G401 (cell line): Measurements from ENCODE around the gene LTC4S. TPM values are rescaled to one million over a fixed set of nuclear protein-coding genes. Genes with fewer than 3 reads are reported as not detected.

Source experiments
- DNase-seq: peaks from one replicate; pipeline ENCODE4 v3.0.0-alpha.2; 2015; ENCODE audit warnings: low spot score
- in situ Hi-C: cut with HindIII; loops from 2 replicates; pipeline ENCODE4 v1.10.0; 2016; ENCODE audit warnings: low sequenced_read_pairs, mixed read lengths
- total RNA-seq: library from RNA; depleted of rRNA; stranded (reverse); fragments of >200 nt; shearing (Covaris generic); gene quantifications from 2 replicates; pipeline ENCODE4 v1.2.3, GENCODE V29; 2014

The LTC4S gene
- total RNA-seq, 1 experiment from 2014 or later, result 9.4 TPM

- in situ Hi-C loops, result no loop called here
- no peak for DNase-seq
Observed at GRCh38 chr5:179791881-179792611, 1.7 kb upstream of the LTC4S start.

GRCh38 chr5:179792612-179793467 lies 946 bp upstream of the LTC4S start:
- no peak for DNase-seq
- in situ Hi-C loops, result no loop called here

DNA sequence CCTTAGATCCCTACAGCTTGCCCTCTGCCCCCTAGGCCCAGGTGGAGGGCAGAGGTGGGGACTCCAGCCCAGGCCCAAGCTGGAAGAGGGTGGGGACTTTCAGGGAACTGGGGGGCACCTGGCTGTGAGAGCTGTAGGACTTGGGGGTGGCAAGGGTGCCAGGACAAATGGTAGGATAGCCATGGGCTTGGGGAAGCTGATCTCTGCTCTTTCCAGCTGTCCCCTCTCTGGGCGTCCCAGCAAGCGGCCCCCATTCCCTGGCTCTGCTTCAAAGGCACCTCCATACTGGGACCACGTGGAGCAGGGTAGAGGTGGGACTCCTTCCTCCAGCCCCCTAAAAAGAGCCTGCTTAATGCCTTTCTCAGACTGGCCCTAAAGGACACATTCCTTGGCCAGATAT lies 385 bp downstream of the LTC4S start:
- DNase-seq, result no peak
- in situ Hi-C loops, result no loop called here

GRCh38 chr5:179794575-179794974 lies 789 bp downstream of the LTC4S start:
- DNase-seq, result no peak
- in situ Hi-C loops, result no loop called here

DNA sequence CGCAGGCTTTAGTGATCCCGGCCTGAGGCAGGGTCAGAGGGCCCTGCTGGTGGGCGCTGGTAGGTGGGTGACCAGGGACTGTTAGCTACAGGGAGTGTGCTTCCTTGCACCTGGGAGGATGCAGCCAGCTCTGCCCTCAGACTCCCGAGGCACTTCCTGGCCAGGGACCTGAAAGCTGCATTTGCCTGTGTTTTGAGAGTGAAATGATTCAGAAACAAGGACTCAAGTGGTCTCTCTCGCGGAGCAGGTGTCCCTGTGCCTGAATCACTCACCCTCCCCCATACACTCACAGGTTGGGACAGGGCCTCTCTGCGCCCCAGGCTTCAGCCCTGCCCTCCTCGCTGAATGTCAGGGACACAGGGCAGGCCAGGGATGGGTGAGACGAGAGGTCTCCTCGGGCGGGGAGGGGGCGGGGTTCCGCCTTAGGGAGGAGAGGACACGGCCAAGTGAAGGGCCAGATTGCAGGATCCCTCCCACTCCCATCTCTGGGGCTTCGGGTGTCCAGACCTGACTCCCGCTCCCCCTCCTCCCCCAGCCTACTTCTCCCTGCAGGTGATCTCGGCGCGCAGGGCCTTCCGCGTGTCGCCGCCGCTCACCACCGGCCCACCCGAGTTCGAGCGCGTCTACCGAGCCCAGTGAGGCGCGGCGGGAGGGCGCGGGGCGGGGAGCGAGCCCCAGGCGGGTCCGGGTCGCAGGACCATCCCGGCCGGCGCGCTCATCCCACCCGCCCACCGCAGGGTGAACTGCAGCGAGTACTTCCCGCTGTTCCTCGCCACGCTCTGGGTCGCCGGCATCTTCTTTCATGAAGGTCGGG lies 1.5 kb downstream of the LTC4S start:
- in situ Hi-C loops, result no loop called here
- peak; percentile 50 for DNase-seq

DNA sequence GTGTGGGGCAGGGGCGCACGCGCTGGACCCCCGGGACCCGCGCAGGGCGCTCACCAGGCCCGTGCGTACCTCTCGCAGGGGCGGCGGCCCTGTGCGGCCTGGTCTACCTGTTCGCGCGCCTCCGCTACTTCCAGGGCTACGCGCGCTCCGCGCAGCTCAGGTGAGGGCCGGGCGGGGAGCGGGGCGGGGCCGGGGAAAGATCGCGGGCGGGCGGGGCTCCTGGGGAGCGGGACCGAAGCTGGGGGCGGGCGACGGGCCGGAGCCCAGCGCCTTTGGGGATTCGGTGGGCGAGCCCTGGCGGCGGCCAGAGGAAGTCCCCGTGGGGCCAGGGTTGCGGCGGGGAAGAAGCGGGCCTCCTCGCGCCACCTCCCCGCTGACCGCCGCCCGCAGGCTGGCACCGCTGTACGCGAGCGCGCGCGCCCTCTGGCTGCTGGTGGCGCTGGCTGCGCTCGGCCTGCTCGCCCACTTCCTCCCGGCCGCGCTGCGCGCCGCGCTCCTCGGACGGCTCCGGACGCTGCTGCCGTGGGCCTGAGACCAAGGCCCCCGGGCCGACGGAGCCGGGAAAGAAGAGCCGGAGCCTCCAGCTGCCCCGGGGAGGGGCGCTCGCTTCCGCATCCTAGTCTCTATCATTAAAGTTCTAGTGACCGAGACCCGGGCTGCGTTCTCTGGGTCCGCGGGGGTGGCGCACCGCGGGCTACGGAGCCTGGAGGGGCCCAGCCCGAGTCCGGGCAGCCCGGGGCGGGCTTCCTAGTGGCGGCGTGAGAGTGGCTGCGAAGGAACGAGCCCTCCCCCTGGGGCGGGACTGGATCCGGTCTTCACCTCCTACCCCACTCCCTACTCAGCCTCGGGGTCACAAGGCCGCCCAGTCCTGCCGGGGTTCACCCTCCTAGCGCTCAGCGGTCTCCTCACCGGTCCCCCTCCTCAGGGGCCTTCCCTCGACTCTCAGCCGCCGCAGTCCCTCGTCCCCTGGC lies 2.4 kb downstream of the LTC4S start:
- DNase-seq, result peak; percentile 65
- in situ Hi-C loops, result no loop called here

DNA sequence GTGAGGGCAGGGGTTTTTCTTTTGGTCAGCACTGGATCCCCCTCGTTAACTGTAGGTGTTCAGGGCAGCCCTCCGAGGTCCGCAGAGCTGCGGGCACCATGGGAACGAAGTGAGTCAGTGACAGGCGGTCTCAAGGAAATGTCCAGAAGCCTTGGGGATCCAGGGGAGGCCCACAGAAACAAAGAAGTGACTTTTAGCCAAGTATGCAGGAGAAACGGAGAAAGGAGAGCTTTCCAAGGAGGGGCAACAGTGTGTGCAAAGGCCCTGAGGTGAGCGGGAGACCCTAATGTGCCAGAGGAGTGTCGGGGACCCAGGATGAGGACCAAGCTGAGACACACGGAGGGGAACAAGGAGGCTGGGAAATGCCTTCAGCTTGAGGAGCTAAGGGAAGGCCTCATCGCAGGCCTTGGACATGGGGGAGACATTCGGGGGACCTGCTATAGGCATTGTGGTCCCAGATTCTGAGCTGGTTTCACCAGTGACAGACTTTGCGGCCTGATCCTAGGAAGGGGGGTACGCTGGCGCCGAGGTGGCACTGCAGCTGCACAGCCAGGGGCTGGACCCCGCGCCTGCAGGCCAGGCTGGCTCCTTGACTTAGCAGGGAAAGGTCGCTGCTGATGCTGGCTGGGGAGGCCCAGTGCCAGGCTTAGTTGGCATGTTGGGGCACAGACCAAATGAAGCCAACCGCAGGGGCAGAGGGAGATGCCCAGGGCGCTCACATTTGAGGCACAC lies 3.3 kb downstream of the LTC4S start:
- DNase-seq, result no peak
- in situ Hi-C loops, result no loop called here

DNA sequence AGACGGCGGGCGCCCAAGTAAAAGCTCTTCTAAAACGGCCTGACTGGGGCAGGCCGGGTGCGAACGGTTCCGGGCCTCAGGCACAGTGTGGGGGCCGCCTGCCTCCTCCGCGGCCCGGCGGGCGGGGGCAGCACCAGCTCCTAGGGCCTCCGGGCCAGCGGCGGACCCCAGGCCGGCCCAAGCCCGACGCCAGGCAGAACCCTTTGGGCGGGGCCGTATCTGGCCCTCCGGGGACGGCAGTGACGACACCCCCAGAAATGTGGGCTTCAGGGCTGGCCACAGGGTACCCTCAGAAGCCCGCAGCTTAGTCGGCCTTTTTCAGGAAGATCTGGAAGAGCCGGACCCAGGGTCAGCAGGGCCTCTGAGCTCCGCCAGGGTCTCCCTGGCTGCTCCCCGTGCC lies 4.0 kb downstream of the LTC4S start:
- DNase-seq, result no peak
- in situ Hi-C loops, result no loop called here

- in situ Hi-C loops, result no loop called here
- DNase-seq, result no peak
Observed at GRCh38 chr5:179798144-179798770, 4.5 kb downstream of the LTC4S start.

DNA sequence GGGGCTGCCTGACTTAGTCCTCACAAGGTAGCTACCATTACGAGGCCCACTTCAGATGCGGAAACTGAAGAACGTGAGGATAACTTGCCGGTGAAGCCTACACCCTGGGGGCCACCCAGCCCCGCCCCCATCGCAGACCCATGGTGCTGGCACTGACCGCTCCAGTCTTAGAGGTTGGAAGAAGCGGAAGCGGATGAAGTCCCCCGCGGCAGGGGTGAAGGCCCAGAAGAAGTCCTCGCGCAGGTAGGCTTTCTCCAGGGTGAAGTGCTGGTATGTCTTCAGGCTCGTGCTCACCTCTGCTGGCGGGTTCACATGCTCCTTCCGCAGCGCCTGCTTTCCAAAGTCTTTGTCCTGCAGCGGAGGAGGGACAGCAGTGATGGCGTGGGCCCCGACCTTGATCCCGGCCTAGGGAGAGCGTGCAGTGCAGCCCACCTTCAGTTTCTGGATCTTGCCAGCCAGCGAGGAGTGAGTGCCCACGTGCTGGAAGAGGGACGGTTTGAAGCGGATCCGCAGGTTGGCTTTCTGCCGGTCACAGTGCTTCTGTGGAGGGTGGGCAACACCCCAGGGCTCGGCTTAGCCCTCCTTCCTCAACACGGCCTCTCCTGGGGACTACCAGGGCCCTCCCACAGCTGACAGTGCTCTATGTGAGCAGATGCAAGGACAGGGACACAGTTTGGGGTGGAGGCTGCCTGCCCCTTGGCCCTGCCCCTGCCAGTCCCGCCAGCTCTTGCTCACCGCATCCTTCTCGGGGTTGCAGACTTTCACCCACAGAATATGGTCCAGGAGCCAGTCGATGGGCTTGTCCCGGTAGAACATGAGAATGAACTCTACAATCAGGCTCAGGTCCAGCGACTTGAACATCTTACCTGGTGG lies 5.2 kb downstream of the LTC4S start:
- DNase-seq, result no peak
- in situ Hi-C loops, result no loop called here

- no peak for DNase-seq
- in situ Hi-C loops, result no loop called here
Observed at GRCh38 chr5:179799644-179799973, 5.8 kb downstream of the LTC4S start.

DNA sequence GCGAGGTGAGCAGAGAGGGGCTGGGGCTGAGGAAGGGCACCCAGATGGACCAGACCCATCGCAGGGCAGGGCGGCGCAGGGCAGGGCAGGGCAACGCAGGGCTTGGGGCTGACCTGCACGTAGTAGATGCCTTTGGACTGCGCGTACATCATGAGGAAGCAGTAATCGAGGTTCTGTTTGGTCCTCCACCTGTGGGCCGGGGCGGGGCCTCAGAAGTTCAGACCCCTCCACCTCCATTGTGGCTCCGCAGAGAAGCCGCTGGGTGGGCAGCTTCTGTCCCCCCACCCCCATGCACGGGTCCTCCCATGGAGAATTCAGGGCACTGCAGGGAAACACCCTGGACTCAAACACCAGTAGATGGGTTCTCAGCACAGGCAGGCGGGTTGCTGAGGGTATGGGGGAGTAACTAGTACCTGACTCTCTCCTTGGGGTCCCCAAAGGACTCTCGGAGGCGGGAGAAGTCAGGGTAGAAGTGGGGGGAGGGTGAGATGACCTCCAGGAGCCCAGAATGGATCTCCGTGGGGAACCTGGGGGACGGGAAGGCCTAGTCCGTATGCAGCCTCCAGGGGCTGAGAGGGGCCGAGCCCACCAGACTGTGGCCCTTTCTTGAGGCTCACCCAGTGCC lies 6.4 kb downstream of the LTC4S start:
- in situ Hi-C loops, result no loop called here
- no peak for DNase-seq

DNA sequence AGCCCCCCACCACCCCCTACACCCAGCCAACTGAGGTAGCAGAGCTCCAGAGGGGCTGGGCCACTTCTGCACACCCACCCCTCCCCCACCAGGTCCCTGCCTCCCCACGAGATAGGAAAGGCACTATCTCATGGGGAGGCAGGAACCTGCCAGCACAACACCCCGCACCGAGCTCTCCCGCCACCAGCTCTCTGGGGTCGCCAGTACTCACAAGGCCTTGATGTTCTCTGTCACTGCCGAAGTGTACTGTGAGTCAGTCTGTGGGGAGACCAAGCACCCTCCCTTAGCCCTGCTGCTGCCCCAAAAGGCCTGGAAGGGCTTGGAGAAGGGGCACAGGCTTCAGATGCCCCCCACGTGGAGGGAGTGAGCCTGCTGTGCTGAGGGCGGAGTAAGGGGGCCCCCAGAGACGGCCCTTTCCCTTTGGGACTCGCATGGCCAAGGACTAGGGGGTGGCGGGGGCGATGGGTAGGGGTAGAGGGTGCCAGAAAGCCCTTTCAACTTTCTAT lies 7.0 kb downstream of the LTC4S start:
- no peak for DNase-seq
- in situ Hi-C loops, result no loop called here

DNA sequence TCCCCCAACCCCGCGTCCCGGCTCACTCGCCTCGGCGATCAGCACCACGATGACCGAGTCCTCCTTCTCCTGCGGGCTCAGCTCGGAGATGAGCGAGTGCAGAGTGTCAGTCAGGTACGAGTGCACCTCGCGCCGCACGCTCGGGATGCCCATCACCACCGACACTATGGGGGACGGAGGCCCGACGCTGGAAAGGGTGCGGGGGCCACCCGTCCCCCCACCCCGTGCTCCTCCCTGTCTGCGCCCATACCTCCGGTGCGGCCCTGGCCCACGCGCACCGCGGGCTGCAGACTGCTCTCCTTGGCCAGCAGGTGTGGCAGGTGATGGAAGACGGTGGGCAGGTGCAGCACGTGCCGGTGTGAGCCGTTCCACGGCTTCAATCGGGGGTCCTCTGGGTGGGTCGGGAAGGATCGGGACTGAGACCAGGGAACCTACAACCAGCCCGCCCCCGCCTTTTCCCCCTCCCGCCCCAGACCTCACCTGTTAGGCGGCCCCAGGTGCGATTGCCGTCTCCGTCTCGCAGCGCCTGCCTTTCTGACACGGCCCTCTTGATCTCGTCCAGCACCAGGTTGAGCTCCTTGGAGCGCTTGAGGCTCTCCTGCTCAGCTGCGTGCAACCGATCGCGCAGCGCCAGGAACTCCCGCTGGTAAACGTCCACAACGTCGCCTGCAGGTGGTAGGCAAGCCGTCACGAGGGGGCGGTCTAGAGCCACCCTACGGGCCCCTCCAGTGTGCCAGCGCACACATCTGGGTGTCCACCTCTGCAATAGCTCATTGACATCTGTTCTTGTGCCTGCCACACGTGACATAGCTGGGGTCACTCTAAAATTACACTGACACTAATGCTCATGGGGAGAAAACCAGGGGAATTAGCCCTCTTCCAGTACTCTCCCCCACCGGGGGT lies 7.8 kb downstream of the LTC4S start:
- in situ Hi-C loops, result no loop called here
- peak; percentile 53 for DNase-seq

- in situ Hi-C loops, result no loop called here
Observed at GRCh38 chr5:179802207-179802883, 8.6 kb downstream of the LTC4S start.

More at GRCh38 chr5:179802207-179802883, 8.6 kb downstream of the LTC4S start:
- peak; percentile 87 for DNase-seq
